Measurements from ENCODE around the gene ACOT7. TPM values are rescaled to one million over a fixed set of nuclear protein-coding genes. Genes with fewer than 3 reads are reported as not detected.

The ACOT7 gene
- total and polyA plus RNA-seq, 2 of the 13 experiments (the other 11 are each of a cell fraction or from before 2014, with no cell fraction given), result 33.0 to 55.8 TPM

- TF ChIP-seq MNT (IDR thresholded peaks at IDR 0.05) (peak; percentile 41; the same call in 1 of the 2 replicates), ZNF275 (CRISPR knock-in tag; IDR thresholded peaks at IDR 0.05; ENCODE audit: borderline replicate concordance) (0 out of 2 replicates have a peak, but pooled peaks have one; percentile 58), SRSF1 (optimal IDR thresholded peaks at IDR 0.05; ENCODE audit: low read depth, low read length) (peak; percentile 14), NR0B2 (CRISPR knock-in tag; IDR thresholded peaks at IDR 0.05) (no peak; the same call in 1 of the 2 replicates), RNF2 (conservative IDR thresholded peaks at IDR 0.05; ENCODE audit: low read depth) (peak; percentile 21; the same call in 1 of the 2 replicates), POLR2A (IDR thresholded peaks at IDR 0.05; ENCODE audit: insufficient read depth in 1 of 2, low read depth in 2 of 2, low read length in 2 of 2) (peak; percentile 65 to 66; a peak in 3 of 4 replicates), PRDM15 (CRISPR knock-in tag; IDR thresholded peaks at IDR 0.05) (peak; percentile 71; the same call in 1 of the 2 replicates), ARID4A (CRISPR knock-in tag; IDR thresholded peaks at IDR 0.05; ENCODE audit: borderline replicate concordance) (peak; percentile 83), ATF4 (CRISPR knock-in tag; IDR thresholded peaks at IDR 0.05) (no peak), ZC3H13 (CRISPR knock-in tag; IDR thresholded peaks at IDR 0.05) (0 out of 2 replicates have a peak, but pooled peaks have one; percentile 26), GMEB2 (CRISPR knock-in tag; IDR thresholded peaks at IDR 0.05; ENCODE audit: low read depth) (no peak), ZNF558 (CRISPR knock-in tag; IDR thresholded peaks at IDR 0.05; ENCODE audit: borderline replicate concordance) (0 out of 2 replicates have a peak, but pooled peaks have one; percentile 75)
Observed at GRCh38 chr1:6393400-6394187, at the start of gene ACOT7 (continued).

All from HepG2 (cell line).